SH-SY5Y (cell line): ENCODE results near the gene RND3.

Experiments
- GATA2 ChIP-seq: IDR thresholded peaks from 2 replicates; pipeline ENCODE4 v1.6.1; 2011; ENCODE audit warnings: mild to moderate bottlenecking, low read depth, low read length
- GATA3 ChIP-seq: IDR thresholded peaks from 2 replicates; pipeline ENCODE4 v1.6.1; 2011; ENCODE audit warnings: low read depth, mild to moderate bottlenecking, low read length, moderate library complexity

DNA sequence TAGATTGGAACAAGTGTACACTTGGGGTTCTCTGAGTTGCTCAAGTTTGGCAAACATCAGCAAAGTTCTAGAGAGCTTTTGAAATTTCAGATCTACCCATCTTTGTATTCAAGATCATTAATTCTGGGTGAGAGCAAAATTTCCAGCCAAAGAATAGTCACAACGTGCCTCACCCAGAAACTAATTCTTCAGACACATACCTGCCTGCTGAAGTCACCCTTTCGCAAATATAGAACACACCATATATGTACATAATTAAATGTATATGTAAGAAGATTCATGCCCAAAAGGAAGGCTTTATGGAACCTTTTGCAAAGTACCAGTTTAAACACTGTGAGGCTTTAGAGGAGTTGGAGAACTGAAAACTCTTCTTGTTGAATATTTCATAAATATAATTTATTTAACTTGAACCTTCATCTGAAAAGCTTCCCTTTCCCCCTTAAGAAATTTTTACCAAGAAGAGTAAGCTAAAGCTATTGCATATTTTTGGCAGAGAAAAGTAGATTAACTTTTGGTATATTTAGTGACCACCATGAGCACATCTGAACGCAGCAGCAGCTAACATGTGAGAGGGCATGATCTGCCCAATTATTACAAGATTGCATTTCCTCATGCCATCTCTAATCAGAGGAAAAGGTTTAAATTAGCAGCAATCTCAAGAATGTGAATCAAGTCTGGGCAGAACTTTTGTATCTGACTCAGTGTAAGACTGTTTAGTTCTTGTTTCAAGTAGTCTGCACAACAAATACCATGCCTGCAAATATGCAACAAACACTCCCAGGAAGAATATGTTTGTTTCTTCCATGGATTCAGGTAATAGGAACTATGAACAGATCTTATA, 8.2 kb downstream of the RND3 start:
- no peak for TF ChIP-seq GATA2
- no peak for TF ChIP-seq GATA3
